Skin epidermis (tissue), 12 donors: ENCODE measurements around the gene CUX1.

Experiments used
- H3K27ac ChIP-seq, 21 experiments: fragments of 200-600 bp; sonication (generic) in 11 of 21; one replicate each; pipeline ENCODE4 v1.5.0; 2020; ENCODE audit warnings: mild to moderate bottlenecking in 3 of 21, inconsistent platforms in 2 of 21, moderate library complexity in 2 of 21
- H3K4me3 ChIP-seq, 7 experiments: fragments of 200-600 bp; sonication (generic) in 2 of 7; one replicate each; pipeline ENCODE4 v1.5.0; 2020; ENCODE audit warnings: inconsistent platforms in 2 of 7, mild to moderate bottlenecking in 2 of 7, moderate library complexity in 1 of 7

The CUX1 gene

GRCh38 chr7:102277901-102278300, 460.5 kb downstream of the CUX1 start:
- Histone ChIP-seq H3K27ac (no peak overlapping the region), H3K4me3 (no peak overlapping the region)

DNA sequence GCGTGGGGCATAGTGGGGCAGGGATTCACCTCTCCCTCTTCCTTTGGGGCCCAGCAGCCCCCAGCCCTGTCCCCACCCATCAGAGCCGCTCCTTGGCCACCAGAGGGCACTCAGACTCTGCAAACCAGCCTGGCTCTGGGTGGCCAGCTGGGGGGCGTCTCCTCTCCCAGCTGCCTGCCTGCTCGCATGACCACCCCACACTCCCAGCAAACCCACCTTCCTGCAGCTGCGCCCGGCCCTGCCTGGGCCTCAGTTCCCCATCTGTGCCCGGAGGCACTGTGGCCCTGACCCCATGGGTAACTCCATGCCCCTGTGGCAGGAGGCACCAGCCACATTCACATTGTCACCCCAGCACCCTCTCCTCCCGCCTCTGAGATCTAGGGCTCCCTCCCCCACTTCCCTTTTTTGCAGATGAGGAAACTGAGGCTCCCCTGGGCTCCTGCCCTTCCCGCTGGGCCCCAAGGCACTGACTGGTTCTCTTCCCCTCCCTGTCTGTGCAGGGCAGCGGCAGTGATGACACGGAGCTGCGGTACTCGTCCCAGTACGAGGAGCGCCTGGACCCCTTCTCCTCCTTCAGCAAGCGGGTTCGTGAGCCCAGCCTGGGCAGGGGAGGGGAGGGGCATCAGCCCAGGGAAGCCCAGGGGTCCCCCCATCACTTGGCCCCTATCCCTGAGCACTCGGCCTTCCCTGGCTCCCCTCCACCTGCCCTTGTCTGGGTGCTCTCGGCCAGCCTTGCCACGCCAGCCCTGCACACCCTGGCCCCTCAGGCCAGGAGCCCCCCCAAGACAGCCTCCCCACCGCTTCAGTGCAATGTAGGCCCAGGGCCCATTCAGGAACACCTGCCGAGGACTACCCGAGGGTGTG, 462.3 kb downstream of the CUX1 start:
- Histone ChIP-seq H3K27ac (no peak overlapping the region), H3K4me3 (no peak overlapping the region)

DNA sequence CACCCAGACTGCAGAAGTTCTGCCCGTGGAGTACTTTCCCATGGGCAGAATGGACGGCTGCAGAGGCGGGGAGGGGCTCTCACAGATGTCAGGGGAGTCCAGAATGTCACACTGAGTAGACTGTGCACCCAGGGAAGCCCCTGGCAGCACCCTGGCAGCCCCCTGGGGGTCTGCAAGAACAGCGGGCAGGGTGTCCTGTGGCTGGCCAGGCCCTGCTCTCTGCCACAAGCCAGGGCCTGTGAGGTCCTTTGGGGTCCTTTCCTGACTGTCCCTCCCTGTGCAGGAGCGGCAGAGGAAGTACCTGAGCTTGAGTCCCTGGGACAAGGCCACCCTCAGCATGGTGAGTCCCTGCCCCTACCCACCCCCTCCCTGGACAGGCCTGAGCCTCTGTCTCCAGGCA, 463.1 kb downstream of the CUX1 start:
- H3K4me3 ChIP-seq: no peak overlapping the region
- H3K27ac ChIP-seq: no peak overlapping the region

- Histone ChIP-seq H3K4me3 (no peak overlapping the region), H3K27ac (no peak overlapping the region)
Measured at GRCh38 chr7:102281785-102282184, 464.4 kb downstream of the CUX1 start.

GRCh38 chr7:102282465-102283362, 465.3 kb downstream of the CUX1 start:
- no peak overlapping the region for H3K27ac ChIP-seq
- H3K4me3 ChIP-seq: no peak overlapping the region

- H3K27ac ChIP-seq: no peak overlapping the region
Measured at GRCh38 chr7:102283477-102284189, 466.2 kb downstream of the CUX1 start.

DNA sequence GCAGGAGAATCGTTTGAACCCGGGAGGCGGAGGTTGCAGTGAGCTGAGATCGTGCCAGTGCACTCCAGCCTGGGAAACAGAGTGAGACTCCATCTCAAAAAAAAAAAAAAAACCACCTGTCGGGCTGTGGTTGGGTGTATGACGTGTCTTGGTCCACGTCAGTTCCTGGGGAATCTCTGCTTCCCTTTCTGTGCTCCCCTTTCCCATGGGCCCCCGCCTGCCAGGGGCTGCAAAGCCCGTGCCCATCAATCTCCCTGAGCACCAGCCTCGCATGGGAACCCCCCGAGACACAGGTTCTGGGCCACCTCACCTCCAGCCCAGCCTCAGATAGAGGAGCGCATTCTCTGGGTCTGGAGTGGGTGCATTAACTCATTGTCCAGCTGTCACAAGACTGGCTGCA, 467.0 kb downstream of the CUX1 start:
- Histone ChIP-seq H3K27ac (peak overlapping the region in 4 of 21 experiments; percentile 15 to 93 (median 84)), H3K4me3 (no peak overlapping the region)

More at GRCh38 chr7:102283477-102284189, 466.2 kb downstream of the CUX1 start:
- no peak overlapping the region for H3K4me3 ChIP-seq

- Histone ChIP-seq H3K4me3 (peak overlapping the region in 5 of 7 experiments; percentile 19 to 95 (median 70)), H3K27ac (peak overlapping the region in 12 of 21 experiments; percentile 37 to 93 (median 84))
Measured at GRCh38 chr7:102284891-102285539, 467.6 kb downstream of the CUX1 start.

DNA sequence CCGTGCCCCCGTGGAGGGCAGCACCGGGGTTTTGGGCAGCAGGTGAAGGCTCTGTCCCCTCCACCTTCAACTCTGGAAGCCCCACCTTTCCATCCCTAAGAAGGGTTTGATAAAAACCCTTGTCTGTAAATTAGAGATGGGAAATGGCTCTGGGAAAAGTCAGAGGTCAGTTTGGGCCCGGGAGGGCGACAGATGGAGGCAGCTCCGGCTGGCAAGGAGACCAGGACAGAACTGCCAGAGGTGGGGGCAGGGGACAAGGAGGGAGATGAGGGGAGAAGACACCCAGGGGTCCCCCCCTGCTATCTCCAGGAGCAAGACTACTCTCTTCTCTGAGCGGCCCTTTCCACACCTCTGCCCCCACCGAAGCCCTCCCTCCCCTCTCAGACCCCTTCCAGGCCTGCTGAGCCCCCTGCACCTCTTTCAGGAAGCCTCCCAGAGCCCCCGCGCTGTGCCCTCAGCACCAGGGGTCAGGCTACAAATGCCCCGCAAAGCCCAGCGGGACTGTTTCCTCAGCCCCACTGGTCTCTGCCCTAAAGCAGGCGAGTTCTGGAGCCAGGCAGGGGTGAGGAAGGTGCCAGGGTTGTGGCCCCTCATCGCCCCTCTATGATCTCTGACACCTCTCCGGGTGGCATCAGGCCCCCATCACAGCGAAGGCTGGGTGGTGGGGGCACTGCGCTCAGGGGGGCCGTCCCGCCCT, 468.3 kb downstream of the CUX1 start:
- H3K27ac ChIP-seq: peak overlapping the region in 19 of 21 experiments; percentile 21 to 93 (median 84)
- H3K4me3 ChIP-seq: peak overlapping the region; percentile 53 to 95 (median 70)

- peak within 1 kb of the TSS; percentile 53 to 95 (median 70) for H3K4me3 ChIP-seq
- peak within 1 kb of the TSS; percentile 55 to 93 (median 84) for H3K27ac ChIP-seq
Measured at GRCh38 chr7:102286237-102287110, 469.0 kb downstream of the CUX1 start, which contains the start of gene SH2B2. TSS of gene SH2B2 (plus strand) at chr7:102286868. CDS start at chr7:102300551, 13,683 bp downstream.

DNA sequence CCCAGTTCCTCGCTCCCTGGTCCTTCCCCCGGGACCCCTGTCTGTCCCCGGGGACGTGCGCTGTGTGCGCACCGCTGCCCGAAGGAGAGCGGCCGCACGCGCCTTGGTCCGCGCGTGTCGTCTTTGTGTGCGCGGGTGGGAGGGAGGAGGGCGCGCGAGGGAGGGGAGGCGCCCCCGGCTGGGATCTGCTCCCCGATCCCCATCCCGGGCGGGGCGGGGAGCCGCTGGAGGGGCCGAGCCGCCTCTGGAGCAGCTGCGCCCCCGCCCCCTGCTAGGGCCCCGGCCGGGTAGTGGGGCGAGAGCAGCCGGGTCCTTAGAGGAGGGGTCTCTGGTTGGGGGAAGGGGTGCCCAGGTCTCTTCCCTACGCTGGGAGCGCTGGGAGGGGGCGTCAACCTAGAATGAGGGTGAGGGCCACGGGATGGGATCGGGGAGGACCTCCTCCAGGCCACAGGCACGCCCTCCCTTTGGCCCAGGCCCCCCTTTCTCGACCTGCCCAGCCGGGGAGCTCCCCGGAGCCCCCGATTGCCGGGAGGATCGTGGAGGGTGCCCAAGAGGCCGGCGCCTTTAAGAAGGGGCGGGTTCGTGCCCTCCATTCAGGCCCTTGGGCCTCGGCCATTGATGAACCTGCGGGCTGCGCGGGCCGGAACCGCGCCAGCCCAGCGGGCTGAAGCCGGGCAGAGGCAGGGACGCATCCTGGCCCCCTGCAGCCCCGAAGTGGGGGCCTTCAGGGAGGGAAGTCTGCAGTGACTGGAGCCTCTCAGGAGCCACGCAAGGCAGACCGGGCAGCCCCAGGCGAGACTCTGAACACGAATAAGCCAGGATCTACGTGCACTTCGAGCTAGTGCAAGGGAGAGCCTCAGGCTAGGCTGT, 469.9 kb downstream of the CUX1 start:
- H3K27ac ChIP-seq: peak overlapping the region in 18 of 21 experiments; percentile 6 to 86 (median 48)

DNA sequence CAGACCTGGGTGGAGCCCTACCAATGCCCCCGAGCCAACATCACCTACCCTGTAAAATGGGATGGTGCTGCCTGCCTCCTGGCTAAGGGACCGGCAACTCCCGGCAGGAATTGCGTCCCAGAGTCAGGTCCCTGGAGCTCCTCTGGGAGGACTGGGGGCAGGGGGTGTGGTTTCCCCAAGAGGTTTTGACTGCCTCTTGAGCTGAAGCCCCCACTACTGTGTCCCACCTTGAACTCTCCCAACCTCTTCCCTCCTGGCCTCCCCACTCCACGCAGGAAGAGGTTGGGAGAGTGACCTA, 470.5 kb downstream of the CUX1 start:
- H3K27ac ChIP-seq: peak overlapping the region in 1 of 21 experiments; percentile 86

More for the DNA sequence above, 469.9 kb downstream of the CUX1 start:
- H3K4me3 ChIP-seq: peak overlapping the region; percentile 53 to 95 (median 70)

GRCh38 chr7:102288285-102288930, 471.0 kb downstream of the CUX1 start:
- H3K4me3 ChIP-seq: peak overlapping the region in 5 of 7 experiments; percentile 53 to 95 (median 70)
- no peak overlapping the region for H3K27ac ChIP-seq

More for the DNA sequence above, 470.5 kb downstream of the CUX1 start:
- peak overlapping the region; percentile 53 to 95 (median 70) for H3K4me3 ChIP-seq

DNA sequence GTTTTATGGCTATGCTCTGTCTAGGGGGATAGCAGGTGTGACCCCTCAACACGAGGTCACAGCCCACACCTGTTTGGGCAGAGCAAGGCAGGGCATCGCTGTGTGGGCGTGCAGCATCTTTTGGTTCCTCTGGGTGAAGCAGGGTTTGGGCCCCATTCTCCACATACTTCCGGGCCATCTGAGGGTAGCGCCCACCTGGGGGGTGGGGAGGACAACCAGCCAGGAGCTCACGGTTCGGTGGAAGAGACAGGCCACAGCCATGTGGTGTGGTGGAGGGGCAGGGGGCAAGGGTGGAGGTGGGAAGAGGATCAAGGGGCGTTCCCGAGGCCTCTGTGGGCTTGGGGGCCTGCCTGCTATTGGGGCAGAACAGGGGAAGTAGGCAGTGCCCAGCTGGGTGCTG, 471.6 kb downstream of the CUX1 start:
- Histone ChIP-seq H3K27ac (no peak overlapping the region), H3K4me3 (no peak overlapping the region)

DNA sequence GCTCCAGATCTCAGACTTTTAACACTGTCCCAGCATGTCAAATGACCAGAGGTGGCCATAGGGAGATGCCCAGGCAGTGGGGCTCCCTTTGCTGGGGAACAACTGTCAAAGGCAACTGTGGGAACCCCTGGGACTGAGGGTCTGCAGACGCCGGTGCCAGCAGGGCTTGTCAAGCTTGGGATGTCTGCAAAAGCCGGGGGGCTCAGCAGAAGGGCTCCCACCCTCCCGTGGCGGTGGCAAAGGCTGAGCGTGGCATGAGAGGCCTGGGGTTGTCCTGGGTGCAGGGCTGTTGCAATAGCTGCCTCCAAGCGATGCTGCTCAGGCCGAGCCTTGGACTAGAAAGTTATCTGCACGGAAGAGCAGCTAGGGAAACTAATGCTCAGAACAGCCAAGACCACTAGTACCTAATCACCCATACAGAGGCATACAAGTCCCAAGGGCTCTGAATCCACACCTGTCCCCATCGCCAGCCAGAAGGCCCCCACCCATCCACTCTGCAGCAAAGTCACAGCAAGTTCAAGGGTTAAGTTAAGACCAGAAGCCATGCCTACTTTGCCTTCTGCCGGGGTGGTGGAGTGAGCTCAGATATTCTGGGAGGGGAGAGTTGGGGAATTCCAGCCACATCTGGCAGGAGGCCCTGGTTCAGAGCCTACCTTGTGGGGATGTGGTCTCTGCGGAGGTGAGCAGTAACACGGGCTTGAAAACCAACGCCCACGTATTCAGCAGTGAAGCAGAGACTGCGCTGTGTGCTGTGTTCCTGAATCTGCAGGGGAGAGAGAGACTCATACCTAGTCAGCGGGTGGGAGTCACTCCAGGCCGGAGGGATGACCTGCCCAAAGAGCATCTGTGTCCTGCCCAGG, 473.9 kb downstream of the CUX1 start:
- Histone ChIP-seq H3K4me3 (no peak overlapping the region), H3K27ac (no peak overlapping the region)
